NCI-H82 treated with DMSO at 0.1 percent for 48 hours (cell line): Measurements from ENCODE around the gene SCMH1.

Experiments used
- DNase-seq: peaks from one replicate; lab custom pipeline; 2025; ENCODE audit not compliant: unreplicated experiment; lab: John Stamatoyannopoulos, UW

SCMH1 gene

DNA sequence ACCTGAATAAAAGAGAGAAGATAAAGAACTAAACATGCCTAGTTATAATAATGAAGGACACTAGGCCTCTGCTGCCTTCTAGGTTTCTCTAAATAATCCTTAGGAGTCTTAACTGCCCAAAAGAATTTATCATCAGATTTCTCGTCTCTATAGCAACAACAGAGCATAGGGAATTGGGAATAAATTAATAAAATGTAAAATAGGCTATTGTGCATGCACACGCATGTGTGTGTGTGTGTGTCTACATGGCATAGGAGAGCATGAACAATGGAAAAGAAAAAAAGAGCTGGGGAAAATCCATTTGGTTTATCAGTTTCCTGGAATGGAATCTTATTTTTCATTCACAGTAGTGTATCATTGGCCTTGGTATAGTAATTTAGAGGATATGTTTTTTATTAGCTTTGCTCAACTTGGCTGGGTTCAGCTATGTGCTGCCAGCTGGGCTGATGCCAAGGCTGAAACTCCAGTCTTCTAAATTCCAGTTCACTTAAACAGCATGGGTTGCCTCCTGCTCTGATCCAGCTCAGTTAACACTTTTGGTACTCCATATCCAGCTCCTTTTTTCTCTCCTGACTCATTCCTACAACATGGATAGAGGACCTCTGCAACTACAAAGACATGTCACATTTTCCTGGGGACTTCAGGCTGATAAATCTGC, 140.0 kb downstream of the SCMH1 start:
- no peak for DNase-seq

- no peak for DNase-seq
These were observed 141.0 kb downstream of the SCMH1 start for GRCh38 chr1:41101076-41101475.

DNA sequence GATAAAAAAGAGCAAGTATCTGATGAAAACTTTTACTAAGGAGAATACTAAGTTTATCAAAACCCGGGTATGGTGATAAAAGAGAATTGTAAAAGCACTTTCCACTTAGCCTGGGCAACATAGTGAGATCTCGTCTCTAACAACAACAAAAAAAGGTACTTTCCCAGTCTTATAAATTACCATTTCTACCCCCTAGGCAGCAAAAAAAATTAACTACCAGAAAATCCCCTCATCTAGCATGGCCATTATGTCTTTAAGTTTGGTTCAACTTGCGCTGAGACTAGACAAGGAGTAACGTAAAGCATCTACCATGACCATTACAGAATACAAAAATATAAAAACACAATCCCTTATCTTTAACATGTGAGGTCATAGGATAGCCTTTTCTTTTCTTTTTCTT, 141.9 kb downstream of the SCMH1 start:
- no peak for DNase-seq

DNA sequence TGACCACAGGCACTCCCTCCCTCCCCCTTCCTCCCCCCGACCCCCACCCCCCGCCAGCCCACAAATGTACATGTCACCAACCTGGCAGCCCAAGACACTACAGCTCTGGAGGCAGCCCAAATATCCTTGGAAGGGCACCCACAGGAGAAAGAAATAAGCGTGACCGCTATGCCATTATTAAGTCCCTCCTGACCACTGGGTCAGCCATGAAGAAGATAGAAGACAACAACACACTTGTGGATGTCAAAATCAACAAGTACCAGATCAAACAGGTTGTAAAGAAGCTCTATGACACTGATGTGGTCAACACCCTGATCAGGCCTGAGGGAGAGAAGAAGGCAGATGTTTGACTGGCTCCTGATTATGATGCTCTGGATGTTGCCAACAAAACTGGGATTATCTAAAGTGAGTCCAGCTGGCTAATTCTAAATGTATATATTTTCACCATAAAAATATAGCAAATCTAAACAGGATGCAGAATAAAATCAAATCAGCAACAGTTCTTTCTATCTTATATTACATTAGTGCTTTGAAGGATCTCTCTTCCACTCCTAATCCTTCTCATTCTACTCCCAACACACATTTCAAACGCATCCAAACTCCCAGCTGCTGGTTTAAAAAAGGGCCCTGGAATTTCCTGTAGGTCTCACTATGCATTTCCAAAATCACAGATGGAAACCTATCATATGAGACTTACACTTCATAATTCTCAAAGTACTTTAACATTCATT, 143.2 kb downstream of the SCMH1 start:
- no peak for DNase-seq

- no peak for DNase-seq
These were observed 145.0 kb downstream of the SCMH1 start for GRCh38 chr1:41097105-41097504.

DNA sequence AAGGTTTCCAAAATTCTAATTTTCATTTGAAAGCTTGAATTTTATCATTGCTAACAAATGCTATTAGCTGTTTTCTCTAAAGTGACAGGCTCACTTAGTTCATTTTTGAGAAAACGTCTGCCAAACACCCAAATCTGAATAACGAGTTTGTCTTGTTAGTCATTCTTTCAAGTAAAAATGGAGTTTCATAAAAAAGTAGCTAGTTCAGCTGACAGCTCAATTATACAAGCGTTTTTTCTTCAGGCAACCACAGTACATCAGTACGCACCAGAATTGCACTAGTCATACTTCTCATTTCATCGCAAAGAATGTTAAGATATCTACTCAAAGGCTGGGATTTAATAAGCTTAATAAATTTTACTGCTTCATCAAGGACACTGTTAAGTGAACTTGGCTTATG, 148.3 kb downstream of the SCMH1 start:
- no peak for DNase-seq

GRCh38 chr1:41086921-41087320, 155.2 kb downstream of the SCMH1 start:
- DNase-seq, result no peak

DNA sequence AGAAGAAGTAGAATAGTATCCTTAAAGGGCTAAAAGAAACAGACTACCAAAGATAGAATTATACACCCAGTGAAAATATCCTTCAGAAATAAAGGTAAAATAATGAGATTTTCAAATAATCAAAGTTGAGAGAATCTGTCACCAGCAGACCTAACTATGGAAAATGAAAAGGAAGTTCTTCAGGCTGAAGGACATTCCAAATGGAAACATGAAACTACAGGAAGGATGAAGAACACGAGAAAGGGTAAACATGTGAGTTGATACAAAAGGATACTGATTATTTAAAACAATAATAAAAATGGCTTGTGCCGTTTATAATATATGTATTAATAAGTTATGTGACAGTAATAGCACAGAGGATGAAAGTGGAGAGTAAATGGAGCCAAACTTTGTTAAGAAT, 163.5 kb downstream of the SCMH1 start:
- no peak for DNase-seq

DNA sequence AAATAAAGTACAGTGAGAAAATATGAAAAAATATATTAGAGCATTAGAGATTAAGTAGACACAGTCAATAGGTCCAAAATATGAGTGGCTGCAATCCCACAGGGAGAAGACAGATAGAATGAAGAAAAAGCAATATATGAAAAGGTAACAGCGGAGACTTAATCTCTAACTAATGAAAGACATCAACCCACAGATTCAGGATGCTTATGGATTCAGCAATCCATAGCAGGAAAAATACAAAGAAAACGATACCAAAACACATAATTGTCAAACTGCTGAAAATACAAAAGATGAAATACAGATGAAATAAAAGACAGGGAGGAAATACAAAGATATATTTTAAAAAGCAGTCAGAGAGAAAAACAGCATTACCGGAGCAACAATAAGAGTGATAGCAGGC, 163.9 kb downstream of the SCMH1 start:
- DNase-seq, result no peak

DNA sequence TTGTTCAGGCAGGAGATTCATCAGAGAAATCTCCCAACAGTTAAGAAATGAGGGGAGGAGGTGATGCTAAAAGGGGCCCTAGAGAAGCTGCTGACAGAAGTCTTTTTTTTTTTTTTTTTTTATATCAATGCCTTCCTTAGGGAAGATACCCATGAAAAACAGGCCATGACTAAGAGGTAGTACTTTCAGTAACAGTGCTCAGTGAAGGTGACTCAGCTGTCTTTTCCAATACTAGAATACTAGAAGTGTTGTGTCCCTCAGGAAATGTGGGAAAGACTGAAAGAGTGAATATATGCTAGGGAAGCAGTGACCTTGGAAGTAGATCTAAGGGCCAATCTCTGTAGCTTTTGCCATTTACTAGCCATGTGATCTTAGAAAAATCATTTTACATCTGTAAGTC, 168.1 kb downstream of the SCMH1 start:
- DNase-seq, result no peak

- DNase-seq, result no peak
These were observed 170.1 kb downstream of the SCMH1 start for GRCh38 chr1:41072051-41072450.

GRCh38 chr1:41056907-41057306, 185.2 kb downstream of the SCMH1 start:
- no peak for DNase-seq

DNA sequence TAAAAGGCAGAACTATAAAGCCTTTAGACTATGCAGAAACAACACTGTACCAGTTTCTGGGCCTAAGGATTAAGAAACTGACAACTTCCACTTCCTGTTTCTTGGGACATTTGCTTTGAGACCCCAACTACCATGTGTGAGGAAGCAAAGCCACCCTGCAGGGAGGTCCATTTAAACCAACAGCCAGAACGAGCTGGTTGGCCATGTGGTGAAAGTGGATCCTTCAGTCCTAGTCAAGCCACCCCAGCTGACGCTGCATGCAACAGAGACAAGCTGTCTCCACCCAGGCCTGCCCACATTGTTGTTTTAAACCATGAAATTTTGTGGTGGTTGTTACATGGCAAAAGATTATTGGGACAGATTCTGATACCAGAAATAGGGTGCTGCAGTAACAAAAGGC, 188.8 kb downstream of the SCMH1 start:
- no peak for DNase-seq

DNA sequence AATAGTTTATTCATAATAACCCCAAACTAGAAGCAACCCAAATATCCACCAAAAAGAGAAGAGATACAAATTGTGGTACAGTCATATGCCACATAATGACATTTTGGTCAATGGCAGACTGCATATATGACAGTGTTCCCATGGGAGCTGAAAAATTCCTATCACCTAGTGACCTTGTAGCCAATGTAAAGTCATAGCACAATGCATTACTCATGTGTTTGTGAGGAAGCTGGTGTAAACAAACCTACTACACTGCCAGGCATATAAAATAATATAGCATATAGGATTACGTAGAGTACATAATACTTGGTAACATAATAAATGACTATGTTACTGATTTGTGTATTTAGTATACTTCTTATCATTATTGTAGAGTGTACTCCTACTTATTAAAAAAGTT, 191.1 kb downstream of the SCMH1 start:
- DNase-seq, result no peak

GRCh38 chr1:41048540-41048939, 193.6 kb downstream of the SCMH1 start:
- DNase-seq, result no peak

GRCh38 chr1:41046347-41046775, 195.7 kb downstream of the SCMH1 start:
- no peak for DNase-seq

DNA sequence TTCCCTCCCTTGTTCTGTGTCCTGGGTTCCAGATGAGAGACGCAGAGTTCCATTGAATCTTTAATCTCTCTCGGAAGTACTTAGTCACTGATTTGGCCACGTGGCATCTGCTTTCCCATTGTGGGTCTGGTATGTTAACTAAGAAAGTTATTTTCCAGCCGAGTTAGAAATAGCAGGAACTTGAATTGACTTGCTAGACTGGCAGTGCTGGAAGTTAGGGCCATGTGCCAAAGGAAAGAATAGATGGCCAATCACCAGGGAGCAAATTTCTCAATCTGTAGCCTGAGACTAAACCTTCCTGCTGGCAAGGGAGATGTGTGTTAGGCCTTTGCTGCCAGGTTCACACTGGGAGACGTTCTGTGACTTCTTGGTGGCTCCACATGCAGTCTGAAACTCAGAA, 196.4 kb downstream of the SCMH1 start:
- no peak for DNase-seq

DNA sequence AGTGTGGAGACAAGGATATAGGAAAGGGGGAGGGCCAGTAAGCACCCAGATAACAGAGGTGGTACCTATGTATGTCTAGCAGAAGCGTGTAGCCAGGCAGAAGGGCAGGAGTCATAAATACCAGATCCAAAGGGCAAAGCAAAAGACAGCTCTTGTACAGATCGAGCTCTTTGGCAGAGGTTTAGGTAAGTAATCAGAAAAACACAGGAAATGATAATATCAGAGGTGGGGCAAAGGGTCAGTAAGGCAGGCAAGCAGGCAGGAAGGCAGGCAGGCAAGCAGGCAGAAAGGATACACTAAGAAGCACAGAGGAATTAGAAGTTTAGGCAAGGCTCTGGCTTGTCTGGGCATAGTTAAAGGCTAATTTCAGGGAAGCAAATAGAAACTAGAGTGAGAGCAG, 197.9 kb downstream of the SCMH1 start:
- DNase-seq, result no peak

GRCh38 chr1:41041614-41042270, 200.4 kb downstream of the SCMH1 start:
- DNase-seq, result no peak

- no peak for DNase-seq
These were observed 204.0 kb downstream of the SCMH1 start for GRCh38 chr1:41038110-41038509.

DNA sequence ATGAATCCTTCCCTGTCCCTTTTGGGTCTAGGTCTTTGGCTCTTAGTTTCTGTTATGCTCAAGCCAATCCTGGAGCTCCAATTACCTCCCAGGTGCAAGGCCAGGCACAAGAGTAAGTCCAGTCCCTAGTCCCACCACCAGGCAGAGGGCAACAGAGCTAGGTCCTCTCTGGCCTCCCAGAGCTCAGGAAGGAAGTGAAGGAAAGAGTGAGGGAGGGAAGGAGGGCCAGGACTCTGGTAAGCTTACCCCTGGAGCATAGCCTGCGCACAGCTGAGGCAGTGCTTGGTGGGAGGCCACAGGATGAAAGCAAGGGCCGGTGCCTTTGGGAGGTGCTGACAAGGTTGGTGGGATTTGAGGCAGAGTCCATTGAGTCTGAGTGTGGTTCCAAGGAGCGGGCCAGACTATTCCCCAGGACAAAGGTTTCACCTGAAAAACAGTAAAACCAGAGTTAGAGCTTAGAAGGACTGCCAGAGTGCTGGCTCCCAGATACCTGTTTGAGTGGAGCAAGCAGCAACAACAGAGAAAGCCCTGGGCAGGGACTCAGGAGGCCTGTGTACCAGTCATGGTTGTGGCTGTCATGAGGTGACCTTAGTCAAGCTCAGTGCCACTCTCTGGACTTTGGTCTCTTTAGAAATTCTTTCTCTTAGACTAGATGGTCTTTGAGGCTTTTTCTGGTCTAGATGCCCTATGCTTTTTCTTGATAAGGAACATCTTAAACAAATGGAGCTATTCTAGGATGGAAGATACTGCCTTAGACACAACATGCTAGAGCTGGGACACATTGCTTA, 204.8 kb downstream of the SCMH1 start:
- no peak for DNase-seq

GRCh38 chr1:41033272-41033671, 208.8 kb downstream of the SCMH1 start:
- no peak for DNase-seq
